GM12878 (cell line): Measurements from ENCODE around the gene ASB10. TPM values are rescaled to one million over a fixed set of nuclear protein-coding genes. Genes with fewer than 3 reads are reported as not detected.

Experiments used
- ATAC-seq: fragments of 200-7000 bp; cut with Tn5 transposase; 3 replicates; pipeline ENCODE4 v1.9.1; 2020; ENCODE audit warnings: mild to moderate bottlenecking, moderate library complexity
- BruUV-seq: library from RNA; stranded (reverse); fragments of 400-500 nt; replicated peaks from 2 replicates; lab custom pipeline; 2021; lab: Mats Ljungman, UMichigan
- CTCF ChIA-PET: fragments of 300-600 bp; sonication (Branson Sonifier 250); formaldehyde crosslinking; extraction: SDS; loops from one replicate; lab custom pipeline; 2021; ENCODE audit warnings: inconsistent platforms; lab: Yijun Ruan, JAX
- POLR2A ChIA-PET: fragments of 350-600 bp; formaldehyde crosslinking; extraction: SDS; loops from one replicate; lab custom pipeline; 2021; ENCODE audit warnings: inconsistent platforms; lab: Charles Lee
- RAD21 ChIA-PET: fragments of 300-600 bp; sonication (Branson Sonifier 250); formaldehyde crosslinking; loops from one replicate; lab custom pipeline; 2023; ENCODE audit warnings: antibody characterized with exemption; ENCODE audit not compliant: unreplicated experiment; lab: Charles Lee
- SMC1A ChIA-PET: fragments of 300-600 bp; sonication (Branson Sonifier 250); formaldehyde crosslinking; loops from one replicate; lab custom pipeline; 2023; ENCODE audit not compliant: unreplicated experiment, uncharacterized antibody; lab: Charles Lee
- DNase-seq: peaks from one replicate; pipeline ENCODE4 v3.0.0-alpha.2; 2011; ENCODE audit warnings: low read depth, low spot score
- FAIRE-seq: peaks from 3 replicates; lab custom pipeline; 2011; peaks lifted over from hg19 to GRCh38; lab: Jason Lieb, UNC
- H2AFZ ChIP-seq: 2 replicates; pipeline ENCODE4 v1.6.0; 2011; ENCODE audit warnings: low read depth, low read length, control low read depth; ENCODE audit not compliant: control insufficient read depth
- H3K27ac ChIP-seq: 2 replicates; pipeline ENCODE4 v1.5.1; 2011; ENCODE audit warnings: control low read depth; ENCODE audit not compliant: control insufficient read depth, insufficient read depth
- H3K27me3 ChIP-seq, 2 experiments: replicated peaks in 1 of 2; 2 replicates each; pipeline versions ENCODE4 v1.6.0 to v1.6.1; 2011; ENCODE audit warnings: low read length in 1 of 2; ENCODE audit not compliant: control insufficient read depth in 2 of 2, insufficient read depth in 2 of 2
- H3K36me3 ChIP-seq, 2 experiments: 2 replicates each; pipeline ENCODE4 v1.5.1; 2011; ENCODE audit warnings: low read length in 1 of 2; ENCODE audit not compliant: control insufficient read depth in 2 of 2, insufficient read depth in 2 of 2
- H3K4me1 ChIP-seq: 2 replicates; pipeline ENCODE4 v1.6.1; 2011; ENCODE audit warnings: mild to moderate bottlenecking, low read length, moderate library complexity, mixed read lengths; ENCODE audit not compliant: control insufficient read depth, insufficient read depth
- H3K4me2 ChIP-seq: 2 replicates; pipeline ENCODE4 v1.6.0; 2011; ENCODE audit warnings: control low read depth; ENCODE audit not compliant: control insufficient read depth, insufficient read depth
- H3K4me3 ChIP-seq: fragments of 200-600 bp; sonication (generic); 2 replicates; pipeline ENCODE4 v1.5.1; 2016
- H3K79me2 ChIP-seq: 2 replicates; pipeline ENCODE4 v1.6.0; 2011; ENCODE audit warnings: low read length; ENCODE audit not compliant: control insufficient read depth, insufficient read depth
- H3K9ac ChIP-seq: 2 replicates; pipeline ENCODE4 v1.8.0; 2011; ENCODE audit warnings: low read length, control low read depth, mixed read lengths; ENCODE audit not compliant: control insufficient read depth, insufficient read depth
- H3K9me3 ChIP-seq: replicated peaks from 3 replicates; pipeline ENCODE4 v1.5.1; 2011; ENCODE audit warnings: mild to moderate bottlenecking, low read length; ENCODE audit not compliant: control insufficient read depth, insufficient read depth
- H4K20me1 ChIP-seq: 2 replicates; pipeline ENCODE4 v1.6.0; 2011; ENCODE audit not compliant: control insufficient read depth, insufficient read depth
- CEBPB ChIP-seq, 2 experiments: fragments of 150-350 bp in 1 of 2; IDR thresholded peaks; 2 replicates each; pipeline ENCODE4 v1.6.1; 2012 to 2014; ENCODE audit warnings: low read depth in 2 of 2, low read length in 2 of 2, borderline replicate concordance in 1 of 2, inconsistent platforms in 1 of 2
- DPF2 ChIP-seq: fragments of 450-650 bp; IDR thresholded peaks from 2 replicates; pipeline ENCODE4 v1.6.1; 2017; ENCODE audit warnings: mild to moderate bottlenecking
- EED ChIP-seq: sonication (generic); IDR thresholded peaks from 2 replicates; pipeline ENCODE4 v1.6.1; 2016; ENCODE audit warnings: antibody characterized with exemption, low read depth
- IRF4 ChIP-seq: IDR thresholded peaks from 2 replicates; pipeline ENCODE4 v1.6.1; 2011; ENCODE audit warnings: low read depth, low read length
- NFYB ChIP-seq: IDR thresholded peaks from 2 replicates; pipeline ENCODE4 v1.6.1; 2011; ENCODE audit warnings: low read depth, mild to moderate bottlenecking, low read length, improper control_type of control experiment, moderate library complexity; ENCODE audit not compliant: insufficient read depth
- NR2C1 ChIP-seq: fragments of 450-650 bp; IDR thresholded peaks from 2 replicates; pipeline ENCODE4 v1.6.1; 2017; ENCODE audit warnings: antibody characterized with exemption, mild to moderate bottlenecking, moderate library complexity
- SIX5 ChIP-seq: IDR thresholded peaks from 2 replicates; pipeline ENCODE4 v1.6.1; 2011; ENCODE audit warnings: mild to moderate bottlenecking, low read depth, low read length, moderate library complexity; ENCODE audit not compliant: severe bottlenecking
- SP1 ChIP-seq: IDR thresholded peaks from one replicate; pipeline ENCODE4 v1.6.1; 2011; ENCODE audit warnings: low read depth, low read length
- SREBF2 ChIP-seq: IDR thresholded peaks from 2 replicates; pipeline ENCODE4 v1.6.1; 2012; ENCODE audit warnings: mild to moderate bottlenecking, low read length
- TCF7 ChIP-seq: IDR thresholded peaks from 2 replicates; pipeline ENCODE4 v1.6.1; 2014; ENCODE audit warnings: antibody characterized with exemption, borderline replicate concordance
- ZNF384 ChIP-seq: IDR thresholded peaks from 2 replicates; pipeline ENCODE4 v1.6.1; 2012; ENCODE audit warnings: low read depth, mild to moderate bottlenecking, low read length, improper control_type of control experiment, borderline replicate concordance
- WGBS: methylation state at CpG from one replicate; pipeline ENCODE4 v1.1.6; 2016; ENCODE audit warnings: low lambda C conversion rate; ENCODE audit not compliant: insufficient replicate concordance, insufficient coverage; ENCODE audit errors: missing lambda C conversion rate; 5-methylcytosine and 5-hydroxymethylcytosine counted together
- in situ Hi-C: fragments of 300-500 bp; cut with MboI; formaldehyde crosslinking; loops from 9 replicates; pipeline ENCODE4 v1.14.3; 2018; ENCODE audit warnings: mixed read lengths
- intact Hi-C: fragments of 100-400 bp; cut with micrococcal nuclease; formaldehyde crosslinking; loops from one replicate; pipeline ENCODE4 v1.14.2; 2022; ENCODE audit not compliant: unreplicated experiment
- polyA plus RNA-seq, 11 experiments: library from polyadenylated mRNA; depleted of rRNA in 4 of 11; unstranded in 6 of 11; stranded (reverse) in 5 of 11; fragments of >200 nt; fragmentation: Nextera tagmentation in 4 of 11; fragmentation: Illumina TruSeq in 1 of 11; extraction: Ambion mirVana in 4 of 11; extraction: Trizol in 1 of 11; gene quantifications; 1 replicate in 1 of 11; 2 replicates in 10 of 11; pipeline versions ENCODE4 v1.2.1 to v1.2.3, GENCODE V29; 2011 to 2016; ENCODE audit warnings: inconsistent platforms in 2 of 11, missing spikeins in 2 of 11, low read depth in 1 of 11
- total RNA-seq, 4 experiments: library from RNA; depleted of rRNA in 3 of 4; stranded (reverse); fragments of >200 nt in 3 of 4; fragmentation: Illumina TruSeq in 1 of 4; extraction: Trizol in 1 of 4; gene quantifications; 2 replicates each; pipeline versions ENCODE4 v1.2.1 to v1.2.3, GENCODE V29; 2013 to 2021
- TF ChIP-seq, protein P1 (sequence below): fragments of 450-650 bp; IDR thresholded peaks from 2 replicates; pipeline ENCODE4 v1.6.1; 2018; ENCODE audit warnings: borderline replicate concordance, mild to moderate bottlenecking; ENCODE audit not compliant: partially characterized antibody
- TF ChIP-seq, protein P2 (sequence below): fragments of 450-650 bp; IDR thresholded peaks from 2 replicates; pipeline ENCODE4 v1.6.1; 2017; ENCODE audit warnings: antibody characterized with exemption, mild to moderate bottlenecking, moderate library complexity
- TF ChIP-seq, protein P3 (sequence below): IDR thresholded peaks from 2 replicates; pipeline ENCODE4 v1.6.1; 2012; ENCODE audit warnings: low read depth, low read length, improper control_type of control experiment
- TF ChIP-seq, protein P4 (sequence below): fragments of 450-650 bp; IDR thresholded peaks from 2 replicates; pipeline ENCODE4 v1.6.1; 2017; ENCODE audit warnings: mild to moderate bottlenecking

The ASB10 gene
- total and polyA plus RNA-seq, 10 of the 15 experiments (the other 5 are each of a cell fraction or from before 2014, with no cell fraction given), result not detected

DNA sequence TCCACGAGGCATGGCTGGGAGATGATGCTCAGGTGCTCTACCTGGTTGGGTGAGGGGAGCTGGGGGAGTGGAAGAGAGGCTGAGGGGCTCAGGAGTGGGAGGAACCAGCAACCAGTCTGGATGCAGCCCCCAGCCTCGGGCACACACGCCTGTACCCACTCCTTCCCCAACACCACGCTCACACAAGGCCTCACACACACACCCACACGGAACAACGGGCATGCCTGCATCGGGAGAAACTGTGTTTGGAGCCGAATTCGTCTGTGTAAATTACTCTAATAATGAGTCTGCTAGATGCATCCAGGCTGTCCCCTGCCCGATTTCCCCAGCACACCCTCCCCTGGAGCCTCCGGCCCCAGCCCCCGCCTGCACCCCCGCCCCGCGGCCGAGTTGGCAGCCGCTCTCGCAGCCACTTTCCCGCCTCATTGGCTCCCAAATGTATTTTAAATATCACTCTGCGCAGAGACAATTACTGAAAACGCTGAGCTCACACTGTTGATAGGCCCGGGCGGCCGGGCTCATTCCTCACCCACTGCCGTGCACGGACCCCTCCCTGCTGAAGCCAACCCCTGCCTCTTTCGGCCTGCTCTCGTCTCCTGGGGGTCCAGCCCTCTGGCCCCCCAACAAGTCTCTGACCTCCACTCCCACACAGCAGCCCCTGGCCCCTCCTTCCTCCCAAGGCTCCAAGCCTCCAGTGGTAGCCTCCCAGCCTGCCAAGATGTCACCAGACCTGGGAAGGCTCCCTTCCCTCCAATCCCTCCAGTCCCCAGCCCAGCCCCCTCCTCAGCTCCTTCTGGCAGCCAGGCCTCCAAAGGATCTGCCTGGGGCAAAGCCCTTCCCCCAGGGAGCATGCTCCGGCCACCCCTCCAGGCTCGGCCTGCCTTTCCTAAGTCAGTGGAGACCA lies 12.1 kb upstream of the ASB10 start:
- no peaks in the 10 kb centered on the region for H4K20me1 ChIP-seq
- no peak overlapping the region for H3K4me3 ChIP-seq
- no peaks in the 10 kb centered on the region for H3K4me1 ChIP-seq
- H3K79me2 ChIP-seq, result no peaks in the 10 kb centered on the region
- FAIRE-seq (no peak), DNase-seq (no peak), ATAC-seq (no peak)
- RAD21 ChIA-PET, result no interaction called here
- peaks cover 0 to 2% of the 10 kb centered on the region in 2 experiments; a peak in 3 of 4 replicates for H3K27me3 ChIP-seq
- no peaks in the 10 kb centered on the region for H3K9me3 ChIP-seq
- BruUV-seq, result no TSS peak
- no peak overlapping the region for H3K4me2 ChIP-seq
- CTCF ChIA-PET, result no interaction called here
- POLR2A ChIA-PET, result no interaction called here
- intact Hi-C loops, result no loop called here
- 38% methylated on average over 26 of the region's 30 CpGs for WGBS
- SMC1A ChIA-PET, result no interaction called here
- no peak overlapping the region for H3K9ac ChIP-seq
- no peak overlapping the region for H2AFZ ChIP-seq
- no peak overlapping the region for H3K27ac ChIP-seq
- in situ Hi-C loops, result no loop called here
- no peaks in the 10 kb centered on the region for H3K36me3 ChIP-seq
- TF ChIP-seq IRF4 (no peak), NR2C1 (no peak), TCF7 (no peak), SIX5 (no peak), SP1 (no peak), ZNF384 (no peak), EED (no peak), NFYB (no peak), SREBF2 (no peak), CEBPB (IDR thresholded peaks at IDR 0.05; ENCODE audit: borderline replicate concordance in 1 of 2, low read depth in 2 of 2, low read length in 2 of 2) (no peak), DPF2 (no peak)
- TF ChIP-seq, protein P1, sequence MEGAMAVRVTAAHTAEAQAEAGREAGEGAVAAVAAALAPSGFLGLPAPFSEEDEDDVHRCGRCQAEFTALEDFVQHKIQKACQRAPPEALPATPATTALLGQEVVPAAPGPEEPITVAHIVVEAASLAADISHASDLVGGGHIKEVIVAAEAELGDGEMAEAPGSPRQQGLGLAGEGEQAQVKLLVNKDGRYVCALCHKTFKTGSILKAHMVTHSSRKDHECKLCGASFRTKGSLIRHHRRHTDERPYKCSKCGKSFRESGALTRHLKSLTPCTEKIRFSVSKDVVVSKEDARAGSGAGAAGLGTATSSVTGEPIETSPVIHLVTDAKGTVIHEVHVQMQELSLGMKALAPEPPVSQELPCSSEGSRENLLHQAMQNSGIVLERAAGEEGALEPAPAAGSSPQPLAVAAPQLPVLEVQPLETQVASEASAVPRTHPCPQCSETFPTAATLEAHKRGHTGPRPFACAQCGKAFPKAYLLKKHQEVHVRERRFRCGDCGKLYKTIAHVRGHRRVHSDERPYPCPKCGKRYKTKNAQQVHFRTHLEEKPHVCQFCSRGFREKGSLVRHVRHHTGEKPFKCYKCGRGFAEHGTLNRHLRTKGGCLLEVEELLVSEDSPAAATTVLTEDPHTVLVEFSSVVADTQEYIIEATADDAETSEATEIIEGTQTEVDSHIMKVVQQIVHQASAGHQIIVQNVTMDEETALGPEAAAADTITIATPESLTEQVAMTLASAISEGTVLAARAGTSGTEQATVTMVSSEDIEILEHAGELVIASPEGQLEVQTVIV, result no peak
- TF ChIP-seq, protein P2, sequence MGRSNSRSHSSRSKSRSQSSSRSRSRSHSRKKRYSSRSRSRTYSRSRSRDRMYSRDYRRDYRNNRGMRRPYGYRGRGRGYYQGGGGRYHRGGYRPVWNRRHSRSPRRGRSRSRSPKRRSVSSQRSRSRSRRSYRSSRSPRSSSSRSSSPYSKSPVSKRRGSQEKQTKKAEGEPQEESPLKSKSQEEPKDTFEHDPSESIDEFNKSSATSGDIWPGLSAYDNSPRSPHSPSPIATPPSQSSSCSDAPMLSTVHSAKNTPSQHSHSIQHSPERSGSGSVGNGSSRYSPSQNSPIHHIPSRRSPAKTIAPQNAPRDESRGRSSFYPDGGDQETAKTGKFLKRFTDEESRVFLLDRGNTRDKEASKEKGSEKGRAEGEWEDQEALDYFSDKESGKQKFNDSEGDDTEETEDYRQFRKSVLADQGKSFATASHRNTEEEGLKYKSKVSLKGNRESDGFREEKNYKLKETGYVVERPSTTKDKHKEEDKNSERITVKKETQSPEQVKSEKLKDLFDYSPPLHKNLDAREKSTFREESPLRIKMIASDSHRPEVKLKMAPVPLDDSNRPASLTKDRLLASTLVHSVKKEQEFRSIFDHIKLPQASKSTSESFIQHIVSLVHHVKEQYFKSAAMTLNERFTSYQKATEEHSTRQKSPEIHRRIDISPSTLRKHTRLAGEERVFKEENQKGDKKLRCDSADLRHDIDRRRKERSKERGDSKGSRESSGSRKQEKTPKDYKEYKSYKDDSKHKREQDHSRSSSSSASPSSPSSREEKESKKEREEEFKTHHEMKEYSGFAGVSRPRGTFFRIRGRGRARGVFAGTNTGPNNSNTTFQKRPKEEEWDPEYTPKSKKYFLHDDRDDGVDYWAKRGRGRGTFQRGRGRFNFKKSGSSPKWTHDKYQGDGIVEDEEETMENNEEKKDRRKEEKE, result no peak
- TF ChIP-seq, protein P3, sequence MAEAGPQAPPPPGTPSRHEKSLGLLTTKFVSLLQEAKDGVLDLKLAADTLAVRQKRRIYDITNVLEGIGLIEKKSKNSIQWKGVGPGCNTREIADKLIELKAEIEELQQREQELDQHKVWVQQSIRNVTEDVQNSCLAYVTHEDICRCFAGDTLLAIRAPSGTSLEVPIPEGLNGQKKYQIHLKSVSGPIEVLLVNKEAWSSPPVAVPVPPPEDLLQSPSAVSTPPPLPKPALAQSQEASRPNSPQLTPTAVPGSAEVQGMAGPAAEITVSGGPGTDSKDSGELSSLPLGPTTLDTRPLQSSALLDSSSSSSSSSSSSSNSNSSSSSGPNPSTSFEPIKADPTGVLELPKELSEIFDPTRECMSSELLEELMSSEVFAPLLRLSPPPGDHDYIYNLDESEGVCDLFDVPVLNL, result no peak
- TF ChIP-seq, protein P4, sequence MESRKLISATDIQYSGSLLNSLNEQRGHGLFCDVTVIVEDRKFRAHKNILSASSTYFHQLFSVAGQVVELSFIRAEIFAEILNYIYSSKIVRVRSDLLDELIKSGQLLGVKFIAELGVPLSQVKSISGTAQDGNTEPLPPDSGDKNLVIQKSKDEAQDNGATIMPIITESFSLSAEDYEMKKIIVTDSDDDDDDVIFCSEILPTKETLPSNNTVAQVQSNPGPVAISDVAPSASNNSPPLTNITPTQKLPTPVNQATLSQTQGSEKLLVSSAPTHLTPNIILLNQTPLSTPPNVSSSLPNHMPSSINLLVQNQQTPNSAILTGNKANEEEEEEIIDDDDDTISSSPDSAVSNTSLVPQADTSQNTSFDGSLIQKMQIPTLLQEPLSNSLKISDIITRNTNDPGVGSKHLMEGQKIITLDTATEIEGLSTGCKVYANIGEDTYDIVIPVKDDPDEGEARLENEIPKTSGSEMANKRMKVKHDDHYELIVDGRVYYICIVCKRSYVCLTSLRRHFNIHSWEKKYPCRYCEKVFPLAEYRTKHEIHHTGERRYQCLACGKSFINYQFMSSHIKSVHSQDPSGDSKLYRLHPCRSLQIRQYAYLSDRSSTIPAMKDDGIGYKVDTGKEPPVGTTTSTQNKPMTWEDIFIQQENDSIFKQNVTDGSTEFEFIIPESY, result no peak
